Upper lobe of left lung (tissue), 4 donors: Measurements from ENCODE around the gene KDM5D.

Source experiments
- POLR2A ChIP-seq, 4 donors: fragments of 450-650 bp; IDR thresholded peaks; one replicate each; pipeline ENCODE4 v1.5.1; 2016 to 2017; ENCODE audit warnings: antibody characterized with exemption in 4 of 4, mild to moderate bottlenecking in 2 of 4
- TF ChIP-seq, protein P1 (sequence below), 6 experiments: fragments of 450-650 bp in 4 of 6; fragments of 200-600 bp in 2 of 6; sonication (generic) in 2 of 6; IDR thresholded peaks; one replicate each; pipeline ENCODE4 v1.5.1; 2016 to 2019; ENCODE audit warnings: antibody characterized with exemption in 6 of 6

DNA sequence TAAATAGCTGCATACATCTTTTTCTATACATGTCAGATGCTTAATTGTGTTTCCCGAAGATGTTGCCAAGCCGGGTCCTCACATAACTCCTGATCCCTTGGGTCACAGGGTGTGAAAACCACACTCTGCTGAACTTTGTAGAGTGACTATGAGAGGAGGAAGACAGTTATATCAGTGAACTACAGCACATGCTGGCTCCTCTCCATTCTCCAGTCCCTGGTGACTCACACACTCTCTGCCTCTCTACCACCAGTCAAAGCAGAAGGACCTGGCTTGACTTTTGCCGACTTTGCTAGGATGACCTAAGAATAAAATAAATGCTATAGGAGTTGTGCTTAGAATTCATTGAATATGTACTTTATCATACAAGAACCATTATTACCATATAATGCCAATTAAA, 23.8 kb upstream of the KDM5D start:
- TF ChIP-seq, protein P1, sequence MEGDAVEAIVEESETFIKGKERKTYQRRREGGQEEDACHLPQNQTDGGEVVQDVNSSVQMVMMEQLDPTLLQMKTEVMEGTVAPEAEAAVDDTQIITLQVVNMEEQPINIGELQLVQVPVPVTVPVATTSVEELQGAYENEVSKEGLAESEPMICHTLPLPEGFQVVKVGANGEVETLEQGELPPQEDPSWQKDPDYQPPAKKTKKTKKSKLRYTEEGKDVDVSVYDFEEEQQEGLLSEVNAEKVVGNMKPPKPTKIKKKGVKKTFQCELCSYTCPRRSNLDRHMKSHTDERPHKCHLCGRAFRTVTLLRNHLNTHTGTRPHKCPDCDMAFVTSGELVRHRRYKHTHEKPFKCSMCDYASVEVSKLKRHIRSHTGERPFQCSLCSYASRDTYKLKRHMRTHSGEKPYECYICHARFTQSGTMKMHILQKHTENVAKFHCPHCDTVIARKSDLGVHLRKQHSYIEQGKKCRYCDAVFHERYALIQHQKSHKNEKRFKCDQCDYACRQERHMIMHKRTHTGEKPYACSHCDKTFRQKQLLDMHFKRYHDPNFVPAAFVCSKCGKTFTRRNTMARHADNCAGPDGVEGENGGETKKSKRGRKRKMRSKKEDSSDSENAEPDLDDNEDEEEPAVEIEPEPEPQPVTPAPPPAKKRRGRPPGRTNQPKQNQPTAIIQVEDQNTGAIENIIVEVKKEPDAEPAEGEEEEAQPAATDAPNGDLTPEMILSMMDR (IDR thresholded peaks at IDR 0.05) = no peak
- TF ChIP-seq POLR2A (IDR thresholded peaks at IDR 0.05) = no peak
